GM21390 (cell line): Measurements from ENCODE around the gene CFL1.
A peak's percentile ranks its signal among the peaks of the same experiment; 100 is the strongest.
"Not testable (repeated sequence)": the region's sequence is repeated elsewhere in the genome, so short reads cannot be mapped to it uniquely, and the experiment has no call there.

ENCODE experiments used
- ATAC-seq: cut with Tn5 transposase; IDR thresholded peaks from one replicate; pipeline ENCODE4 v1.9.1; 2021; ENCODE audit not compliant: unreplicated experiment

Gene CFL1

GRCh38 chr11:65857853-65858680 lies at the start of gene CFL1:
CFL1 (minus strand) TSS chr11:65858180; CDS start chr11:65858099, 81 bp downstream.
- ATAC-seq = peak; percentile 48

- no peak for ATAC-seq
Measured at GRCh38 chr11:65906602-65907001, 48.6 kb upstream of the CFL1 start.

GRCh38 chr11:65903715-65904114 lies 45.7 kb upstream of the CFL1 start:
- ATAC-seq = no peak

GRCh38 chr11:65903068-65903481 lies 45.1 kb upstream of the CFL1 start:
- ATAC-seq = no peak

GRCh38 chr11:65900899-65901180 lies 42.9 kb upstream of the CFL1 start:
- ATAC-seq = no peak

GRCh38 chr11:65900125-65900898 lies 42.3 kb upstream of the CFL1 start, which contains the start of gene FOSL1:
FOSL1 (minus strand) TSS chr11:65900388; CDS start chr11:65900339, 49 bp downstream.
- peak; percentile 74 for ATAC-seq

- no peak for ATAC-seq
Measured at GRCh38 chr11:65899356-65900124, 41.6 kb upstream of the CFL1 start.

GRCh38 chr11:65898656-65899355 lies 40.8 kb upstream of the CFL1 start:
- ATAC-seq = no peak

- no peak for ATAC-seq
Measured at GRCh38 chr11:65897020-65897471, 39.1 kb upstream of the CFL1 start.

- no peak for ATAC-seq
Measured at GRCh38 chr11:65896034-65896999, 38.3 kb upstream of the CFL1 start.

- no peak for ATAC-seq
Measured at GRCh38 chr11:65895482-65895981, 37.6 kb upstream of the CFL1 start.

- ATAC-seq = no peak
Measured at GRCh38 chr11:65894034-65894591, 36.1 kb upstream of the CFL1 start.

GRCh38 chr11:65892661-65893317 lies 34.8 kb upstream of the CFL1 start:
- no peak for ATAC-seq

- ATAC-seq = not testable (repeated sequence)
Measured at GRCh38 chr11:65892137-65892540, 34.2 kb upstream of the CFL1 start.

GRCh38 chr11:65891219-65892136 lies 33.5 kb upstream of the CFL1 start:
- ATAC-seq = no peak

- ATAC-seq = peak; percentile 54
Measured at GRCh38 chr11:65890324-65891218, 32.6 kb upstream of the CFL1 start, which contains the start of gene CCDC85B. CCDC85B (plus strand) TSS chr11:65890673; CDS start chr11:65890784, 111 bp downstream.
